IPS-NIHi7 (cell line): ENCODE results near the gene ANKRD29.
"Not testable (repeated sequence)": the region's sequence is repeated elsewhere in the genome, so short reads cannot be mapped to it uniquely, and the experiment has no call there.

Experiments
- DNase-seq: peaks from one replicate; pipeline ENCODE4 v3.0.0; 2012; ENCODE audit warnings: mixed read lengths; ENCODE audit errors: extremely low spot score

Gene ANKRD29

GRCh38 chr18:23645568-23646175 is 17.0 kb downstream of the ANKRD29 start:
- no peak for DNase-seq

GRCh38 chr18:23643815-23644490 is 18.8 kb downstream of the ANKRD29 start:
- DNase-seq, result no peak

DNA sequence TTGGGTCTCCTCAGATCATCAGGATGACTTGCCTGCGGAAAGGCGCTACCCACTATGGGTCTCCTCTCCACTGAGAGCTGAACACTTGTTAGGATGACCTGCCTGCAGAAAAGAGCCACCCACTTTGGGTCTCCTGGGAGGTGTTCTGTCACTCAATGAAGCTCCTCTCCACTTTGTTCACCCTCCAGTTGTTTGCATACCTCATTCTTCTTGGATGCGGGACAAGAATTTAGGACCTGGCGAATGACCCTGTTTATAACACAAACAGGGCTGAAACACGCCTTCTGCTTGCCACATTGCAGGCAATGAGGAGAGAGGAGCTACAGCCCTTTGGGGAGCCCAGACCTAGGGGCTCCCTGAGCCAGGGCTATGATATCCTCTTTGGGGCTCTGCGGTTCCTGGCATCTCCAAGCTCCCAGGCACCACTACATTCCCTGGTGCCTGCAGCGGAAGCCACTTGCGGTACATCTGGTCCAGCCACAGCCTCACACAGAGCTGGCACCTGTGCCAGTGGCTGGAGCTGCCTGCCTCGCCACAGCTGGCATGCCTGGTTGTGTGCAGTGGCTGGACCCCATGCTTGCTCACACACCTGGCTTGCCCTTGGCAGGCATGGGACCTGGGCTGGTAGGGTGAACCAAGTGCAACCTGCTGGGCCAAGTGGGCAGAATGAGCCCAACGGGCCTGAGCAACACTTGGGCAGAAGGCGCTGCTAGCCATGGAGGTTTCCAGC is 20.6 kb downstream of the ANKRD29 start:
- DNase-seq, result no peak

- DNase-seq, result no peak
These were observed 21.5 kb downstream of the ANKRD29 start for GRCh38 chr18:23641143-23641720.

GRCh38 chr18:23640052-23640451 is 22.7 kb downstream of the ANKRD29 start:
- no peak for DNase-seq

- not testable (repeated sequence) for DNase-seq
These were observed 26.3 kb downstream of the ANKRD29 start for GRCh38 chr18:23636433-23636832.

DNA sequence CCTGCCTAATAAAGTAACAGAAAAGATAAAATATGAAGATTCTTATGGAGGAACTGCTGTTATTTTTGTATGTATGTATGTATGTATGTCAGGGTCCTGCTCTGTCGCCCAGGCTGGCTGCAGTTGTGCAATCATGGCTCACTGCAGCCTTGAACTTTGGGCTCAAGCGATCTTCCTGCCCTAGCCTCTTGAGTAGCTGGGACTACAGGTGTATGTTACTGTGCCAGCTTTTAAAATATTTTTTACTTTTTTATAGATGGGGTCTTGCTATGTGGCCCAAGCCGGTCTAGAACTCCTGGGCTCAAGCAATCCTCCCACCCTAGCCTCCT is 26.7 kb downstream of the ANKRD29 start:
- no peak for DNase-seq

DNA sequence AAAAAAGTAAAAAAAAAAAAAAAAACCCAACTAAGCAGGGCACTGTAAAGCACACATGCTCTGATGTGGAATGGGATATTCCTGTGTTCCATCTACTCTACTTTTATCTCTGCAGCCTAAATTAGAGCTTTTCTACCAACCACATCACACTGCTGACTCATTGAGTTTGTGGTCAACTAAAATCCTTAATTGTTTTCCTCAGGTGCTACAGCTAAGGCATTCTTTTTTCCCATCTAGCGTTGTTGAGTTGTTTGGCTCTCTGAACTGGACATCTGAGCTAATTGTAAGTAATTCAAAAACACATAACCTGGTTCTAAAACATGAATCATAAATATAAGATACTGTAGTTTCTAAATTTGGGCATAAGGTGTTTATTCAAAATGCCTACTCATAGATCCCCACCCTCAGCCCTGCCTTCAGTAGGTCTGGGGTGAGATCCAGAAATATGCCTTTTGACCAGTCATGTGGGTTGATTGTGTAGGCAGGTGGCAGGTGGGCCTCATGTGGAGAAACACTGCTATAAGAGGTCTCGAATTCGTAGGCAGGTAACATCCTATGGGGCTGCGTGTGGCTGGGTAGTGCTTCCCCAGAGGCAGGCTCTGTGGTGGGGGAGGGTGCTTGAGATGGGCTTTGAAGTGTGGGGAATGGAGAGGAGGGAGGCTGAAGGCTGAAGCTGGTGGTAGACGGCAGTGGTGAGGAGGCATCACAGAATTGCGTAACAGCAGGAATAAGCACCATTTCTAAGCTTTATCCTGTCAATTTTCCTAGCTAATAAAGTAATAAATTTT is 27.2 kb downstream of the ANKRD29 start:
- peak; percentile 40 for DNase-seq

GRCh38 chr18:23634692-23635091 is 28.0 kb downstream of the ANKRD29 start:
- no peak for DNase-seq

- DNase-seq, result no peak
These were observed 30.1 kb downstream of the ANKRD29 start for GRCh38 chr18:23632615-23633014.

DNA sequence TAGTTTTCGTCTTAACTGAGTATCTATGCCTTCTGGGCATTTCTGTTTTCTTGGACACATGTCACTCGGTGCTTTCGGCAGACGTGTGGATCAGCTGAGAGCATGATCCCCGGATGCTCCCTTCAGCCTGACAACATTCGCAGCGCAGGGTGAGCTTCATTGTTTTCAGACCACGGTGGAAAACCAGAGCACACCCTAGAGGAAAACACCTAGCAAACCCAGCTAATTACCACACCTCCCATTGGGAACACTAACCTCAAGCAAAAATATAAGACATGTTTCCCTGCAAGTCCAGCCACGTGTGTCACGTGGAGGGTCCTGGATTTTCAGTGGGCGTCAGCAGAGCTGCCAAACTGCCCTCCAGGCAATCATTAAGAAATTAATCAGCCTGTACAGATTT is 31.0 kb downstream of the ANKRD29 start:
- DNase-seq, result peak; percentile 61

- no peak for DNase-seq
These were observed 31.4 kb downstream of the ANKRD29 start for GRCh38 chr18:23631312-23631711.

GRCh38 chr18:23629444-23629946 is 33.2 kb downstream of the ANKRD29 start:
- DNase-seq, result no peak

- DNase-seq, result no peak
These were observed 34.7 kb downstream of the ANKRD29 start for GRCh38 chr18:23627970-23628369.

GRCh38 chr18:23627321-23627720 is 35.4 kb downstream of the ANKRD29 start:
- no peak for DNase-seq

GRCh38 chr18:23626451-23627279 is 36.0 kb downstream of the ANKRD29 start:
- no peak for DNase-seq

DNA sequence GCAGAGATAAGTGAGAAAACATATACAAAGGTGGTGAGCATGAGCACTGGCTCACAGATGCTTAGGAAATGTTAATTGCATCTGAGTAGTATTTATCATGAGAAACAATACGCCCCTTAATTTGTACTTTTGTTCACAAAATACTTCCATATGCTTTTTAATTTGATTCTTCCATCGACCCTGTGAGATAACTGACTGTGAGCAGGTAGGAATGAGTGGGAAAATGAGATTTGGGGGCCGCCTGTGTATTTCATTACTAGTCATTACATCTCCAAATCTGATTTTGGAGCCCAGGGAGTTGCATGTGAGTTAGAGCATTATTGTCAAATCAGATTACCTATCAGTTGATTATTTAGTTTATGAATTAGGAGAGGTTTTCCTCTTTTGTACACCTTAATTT is 39.7 kb downstream of the ANKRD29 start:
- no peak for DNase-seq

DNA sequence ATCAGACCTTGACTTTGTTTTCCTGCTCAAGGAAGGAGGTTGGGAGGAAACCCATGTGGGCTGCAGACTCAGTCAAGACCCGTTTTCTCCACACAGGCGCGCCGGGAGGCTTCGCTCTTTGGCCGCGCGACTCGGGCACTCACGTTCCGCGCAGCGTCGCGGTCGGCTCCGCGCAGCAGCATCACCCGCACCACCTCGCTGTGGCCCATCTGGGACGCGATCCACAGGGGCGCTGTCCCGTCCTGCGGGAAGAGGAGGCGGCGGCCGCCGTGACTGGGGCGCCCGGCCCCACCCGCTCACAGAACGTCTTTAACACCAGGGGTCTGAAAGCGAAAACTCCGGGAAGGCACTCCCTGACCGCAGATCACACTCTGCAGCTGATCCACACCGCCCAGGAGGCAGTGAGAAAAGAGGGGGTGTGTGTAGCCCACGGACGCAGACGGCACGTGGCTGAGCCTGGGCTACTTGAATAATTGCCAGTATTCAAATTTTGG is 43.3 kb downstream of the ANKRD29 start:
- no peak for DNase-seq

- DNase-seq, result peak; percentile 80
These were observed 43.8 kb downstream of the ANKRD29 start for GRCh38 chr18:23618862-23619387.

DNA sequence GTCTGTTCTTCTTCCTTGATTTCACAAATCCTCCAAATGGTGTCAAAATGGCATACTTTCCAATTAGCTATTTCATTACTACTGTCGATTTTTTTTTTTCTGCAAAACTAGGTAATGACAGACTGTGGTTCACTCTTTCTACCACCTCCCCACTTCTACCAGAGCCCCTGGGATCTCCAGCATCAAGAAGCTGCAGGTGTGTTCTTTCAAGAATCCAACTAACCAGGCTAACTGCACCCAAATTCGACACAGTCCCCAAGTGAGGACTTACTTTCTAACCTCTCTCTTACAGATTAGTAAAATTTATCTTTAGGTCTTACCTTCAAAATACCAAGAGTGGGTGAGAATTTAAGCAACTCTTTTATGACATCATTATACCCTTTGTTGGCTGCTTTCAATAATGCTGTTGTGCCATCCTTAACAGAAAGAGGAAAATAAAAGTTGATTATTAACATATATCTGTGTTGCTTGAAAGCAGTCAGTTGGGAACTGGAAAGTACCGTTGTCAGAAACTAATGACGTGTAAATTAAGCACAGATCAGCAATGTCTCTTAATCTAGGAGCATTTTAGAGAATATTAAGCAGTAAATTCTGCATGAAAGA is 45.2 kb downstream of the ANKRD29 start:
- no peak for DNase-seq
